GM18502 (cell line): Measurements from ENCODE around the gene CTSW.
A peak's percentile ranks its signal among the peaks of the same experiment; 100 is the strongest.

Experiments used
- ATAC-seq: cut with Tn5 transposase; IDR thresholded peaks from one replicate; pipeline ENCODE4 v1.9.1; 2021; ENCODE audit warnings: mild to moderate bottlenecking; ENCODE audit not compliant: unreplicated experiment, poor library complexity

The CTSW gene

GRCh38 chr11:65898656-65899355 is 19.2 kb downstream of the CTSW start:
- ATAC-seq = no peak

- ATAC-seq = no peak
These were observed 19.9 kb downstream of the CTSW start for GRCh38 chr11:65899356-65900124.

- ATAC-seq = peak; percentile 77
These were observed 20.7 kb downstream of the CTSW start, which contains the start of gene FOSL1 for GRCh38 chr11:65900125-65900898. TSS of gene FOSL1 (minus strand) at chr11:65900388. CDS start at chr11:65900339, 49 bp downstream.

GRCh38 chr11:65900899-65901180 is 21.2 kb downstream of the CTSW start:
- no peak for ATAC-seq

- ATAC-seq = no peak
These were observed 23.4 kb downstream of the CTSW start for GRCh38 chr11:65903068-65903481.

GRCh38 chr11:65903715-65904114 is 24.1 kb downstream of the CTSW start:
- no peak for ATAC-seq

GRCh38 chr11:65906602-65907001 is 27.0 kb downstream of the CTSW start:
- ATAC-seq = no peak

- no peak for ATAC-seq
These were observed 28.2 kb downstream of the CTSW start for GRCh38 chr11:65907878-65908277.

GRCh38 chr11:65911682-65912568 is 32.3 kb downstream of the CTSW start:
- no peak for ATAC-seq

GRCh38 chr11:65912845-65913244 is 33.2 kb downstream of the CTSW start:
- ATAC-seq = no peak

GRCh38 chr11:65915101-65915820 is 35.6 kb downstream of the CTSW start:
- no peak for ATAC-seq

- no peak for ATAC-seq
These were observed 36.2 kb downstream of the CTSW start for GRCh38 chr11:65915821-65916251.

GRCh38 chr11:65916391-65916790 is 36.8 kb downstream of the CTSW start:
- ATAC-seq = no peak

- ATAC-seq = no peak
These were observed 37.4 kb downstream of the CTSW start for GRCh38 chr11:65917077-65917433.

GRCh38 chr11:65917434-65918210 is 38.0 kb downstream of the CTSW start:
- no peak for ATAC-seq

GRCh38 chr11:65918211-65919140 is 38.8 kb downstream of the CTSW start, which contains the start of gene C11orf68:
TSS of gene C11orf68 (minus strand) at chr11:65919062. CDS start at chr11:65919031, 31 bp downstream.
- ATAC-seq = peak; percentile 51

GRCh38 chr11:65919141-65919572 is 39.5 kb downstream of the CTSW start, which contains the start of gene DRAP1:
TSS of gene DRAP1 (plus strand) at chr11:65919426. CDS start at chr11:65919502, 76 bp downstream.
- ATAC-seq = peak; percentile 84
